ENCODE results near the gene MYB. TPM values are rescaled to one million over a fixed set of nuclear protein-coding genes. Genes with fewer than 3 reads are reported as not detected.

The MYB gene
- total RNA-seq, 1 experiment from 2014 or later = 6.1 TPM

DNA sequence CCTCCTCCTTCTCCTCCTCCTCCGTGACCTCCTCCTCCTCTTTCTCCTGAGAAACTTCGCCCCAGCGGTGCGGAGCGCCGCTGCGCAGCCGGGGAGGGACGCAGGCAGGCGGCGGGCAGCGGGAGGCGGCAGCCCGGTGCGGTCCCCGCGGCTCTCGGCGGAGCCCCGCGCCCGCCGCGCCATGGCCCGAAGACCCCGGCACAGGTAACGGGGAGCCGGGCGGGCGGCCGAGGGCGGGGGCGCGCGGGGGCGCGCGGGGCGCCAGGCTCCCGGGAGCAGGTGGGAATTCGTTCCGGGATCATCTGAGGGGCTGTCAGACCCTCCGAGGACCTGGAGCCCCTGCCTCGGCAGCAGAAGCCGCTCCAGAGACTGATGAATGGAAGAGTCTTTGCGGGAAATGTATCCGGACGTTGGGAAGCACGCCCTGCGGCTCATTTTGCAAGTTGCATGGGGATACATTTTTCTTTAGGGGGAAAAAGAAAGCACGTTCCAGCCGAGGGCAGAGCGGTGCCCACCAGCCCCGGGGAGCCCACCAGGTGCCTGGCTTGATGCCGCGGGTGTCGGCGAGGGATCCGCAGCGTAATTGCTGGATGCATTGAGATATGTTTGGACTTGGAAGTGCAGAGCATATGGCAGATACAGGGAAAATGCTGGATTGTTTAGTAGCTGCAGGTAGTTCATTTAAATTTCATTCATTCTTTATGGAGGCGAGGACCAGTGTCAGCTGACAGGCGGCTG is 394 bp downstream of the MYB start (continued):
- TF ChIP-seq, protein P1, sequence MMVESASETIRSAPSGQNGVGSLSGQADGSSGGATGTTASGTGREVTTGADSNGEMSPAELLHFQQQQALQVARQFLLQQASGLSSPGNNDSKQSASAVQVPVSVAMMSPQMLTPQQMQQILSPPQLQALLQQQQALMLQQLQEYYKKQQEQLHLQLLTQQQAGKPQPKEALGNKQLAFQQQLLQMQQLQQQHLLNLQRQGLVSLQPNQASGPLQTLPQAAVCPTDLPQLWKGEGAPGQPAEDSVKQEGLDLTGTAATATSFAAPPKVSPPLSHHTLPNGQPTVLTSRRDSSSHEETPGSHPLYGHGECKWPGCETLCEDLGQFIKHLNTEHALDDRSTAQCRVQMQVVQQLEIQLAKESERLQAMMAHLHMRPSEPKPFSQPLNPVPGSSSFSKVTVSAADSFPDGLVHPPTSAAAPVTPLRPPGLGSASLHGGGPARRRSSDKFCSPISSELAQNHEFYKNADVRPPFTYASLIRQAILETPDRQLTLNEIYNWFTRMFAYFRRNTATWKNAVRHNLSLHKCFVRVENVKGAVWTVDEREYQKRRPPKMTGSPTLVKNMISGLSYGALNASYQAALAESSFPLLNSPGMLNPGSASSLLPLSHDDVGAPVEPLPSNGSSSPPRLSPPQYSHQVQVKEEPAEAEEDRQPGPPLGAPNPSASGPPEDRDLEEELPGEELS (CRISPR knock-in tag; IDR thresholded peaks at IDR 0.05) = no peak
- TF ChIP-seq ZNF423 (CRISPR knock-in tag; IDR thresholded peaks at IDR 0.05) = no peak
- TF ChIP-seq, protein P2, sequence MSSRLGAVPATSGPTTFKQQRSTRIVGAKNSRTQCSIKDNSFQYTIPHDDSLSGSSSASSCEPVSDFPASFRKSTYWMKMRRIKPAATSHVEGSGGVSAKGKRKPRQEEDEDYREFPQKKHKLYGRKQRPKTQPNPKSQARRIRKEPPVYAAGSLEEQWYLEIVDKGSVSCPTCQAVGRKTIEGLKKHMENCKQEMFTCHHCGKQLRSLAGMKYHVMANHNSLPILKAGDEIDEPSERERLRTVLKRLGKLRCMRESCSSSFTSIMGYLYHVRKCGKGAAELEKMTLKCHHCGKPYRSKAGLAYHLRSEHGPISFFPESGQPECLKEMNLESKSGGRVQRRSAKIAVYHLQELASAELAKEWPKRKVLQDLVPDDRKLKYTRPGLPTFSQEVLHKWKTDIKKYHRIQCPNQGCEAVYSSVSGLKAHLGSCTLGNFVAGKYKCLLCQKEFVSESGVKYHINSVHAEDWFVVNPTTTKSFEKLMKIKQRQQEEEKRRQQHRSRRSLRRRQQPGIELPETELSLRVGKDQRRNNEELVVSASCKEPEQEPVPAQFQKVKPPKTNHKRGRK (CRISPR knock-in tag; IDR thresholded peaks at IDR 0.05; ENCODE audit: borderline replicate concordance) = no peak

DNA sequence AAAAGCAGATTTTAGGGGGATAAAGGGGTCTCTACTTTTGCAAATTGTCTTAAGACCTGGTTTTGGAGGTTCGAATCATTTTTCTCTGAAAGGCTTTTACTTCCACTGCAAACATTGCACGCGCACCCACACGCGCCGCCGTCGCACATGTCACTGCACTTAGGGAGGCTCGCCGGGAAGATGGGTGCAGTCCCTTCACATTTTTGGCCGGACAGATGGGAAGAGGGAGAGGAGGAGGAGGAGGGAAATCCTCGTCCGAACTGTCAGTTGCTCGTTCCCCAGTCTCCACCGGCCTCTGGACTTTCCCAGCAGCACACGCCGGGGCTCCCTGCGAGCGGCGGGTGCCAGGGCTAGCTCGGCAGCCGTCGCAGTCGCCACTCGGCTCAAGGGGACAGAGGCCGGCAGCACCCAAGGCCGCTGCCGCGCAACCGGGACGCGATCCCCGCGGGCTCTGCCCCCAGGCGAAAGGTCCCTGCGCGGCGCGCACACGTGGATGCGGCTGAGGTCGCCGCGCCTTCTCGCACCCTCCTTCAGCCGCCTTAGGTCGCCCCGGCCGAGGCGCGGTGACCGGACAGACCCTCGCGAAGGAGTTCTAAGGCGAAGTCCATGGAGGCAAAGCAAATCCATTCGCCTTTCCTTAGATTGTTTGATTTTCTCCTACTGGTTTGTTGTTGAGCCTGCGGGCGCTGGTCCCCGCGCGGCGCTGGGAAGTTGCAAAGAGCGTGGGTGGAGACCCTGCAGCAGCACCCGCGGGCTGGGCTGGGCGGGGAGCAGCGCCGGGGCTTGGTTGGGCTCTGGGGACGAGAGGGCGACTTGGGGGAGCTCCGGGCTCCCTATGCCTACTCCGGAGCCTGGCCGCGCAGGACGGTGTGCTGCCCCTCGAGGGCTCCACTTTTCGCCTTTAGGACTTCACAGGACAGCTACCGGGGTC is 1.2 kb downstream of the MYB start:
- Mint-ChIP-seq H3K27me3 (ENCODE audit: low read depth) (peaks cover 42% of the 10 kb centered on the region), H3K9me3 (no peaks in the 10 kb centered on the region), H3K36me3 (peaks cover 4% of the 10 kb centered on the region; the same call in 1 of the 2 replicates), H3K27ac (no peak overlapping the region), H3K4me3 (peak overlapping the region; percentile 93), H3K4me1 (peaks cover 18% of the 10 kb centered on the region)
- ChIA-PET POLR2A (interaction anchor here (1.2 kb wide), 1 partner anchor 128 kb away, joined by 6 read pairs; the partner anchor contains the start of gene HBS1L), CTCF (interaction anchor here (0.6 to 4.0 kb wide), 14 partner anchors 20 to 1441 kb away, joined by 3 to 24 read pairs (median 4); partner anchors contain the start of gene HBS1L)
- peak; percentile 36 for DNase-seq (ENCODE audit: low spot score)
- ATAC-seq = peak; percentile 21
- TF ChIP-seq, protein P3, sequence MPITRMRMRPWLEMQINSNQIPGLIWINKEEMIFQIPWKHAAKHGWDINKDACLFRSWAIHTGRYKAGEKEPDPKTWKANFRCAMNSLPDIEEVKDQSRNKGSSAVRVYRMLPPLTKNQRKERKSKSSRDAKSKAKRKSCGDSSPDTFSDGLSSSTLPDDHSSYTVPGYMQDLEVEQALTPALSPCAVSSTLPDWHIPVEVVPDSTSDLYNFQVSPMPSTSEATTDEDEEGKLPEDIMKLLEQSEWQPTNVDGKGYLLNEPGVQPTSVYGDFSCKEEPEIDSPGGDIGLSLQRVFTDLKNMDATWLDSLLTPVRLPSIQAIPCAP (CRISPR knock-in tag; IDR thresholded peaks at IDR 0.05) = no peak
- TF ChIP-seq, protein P4, sequence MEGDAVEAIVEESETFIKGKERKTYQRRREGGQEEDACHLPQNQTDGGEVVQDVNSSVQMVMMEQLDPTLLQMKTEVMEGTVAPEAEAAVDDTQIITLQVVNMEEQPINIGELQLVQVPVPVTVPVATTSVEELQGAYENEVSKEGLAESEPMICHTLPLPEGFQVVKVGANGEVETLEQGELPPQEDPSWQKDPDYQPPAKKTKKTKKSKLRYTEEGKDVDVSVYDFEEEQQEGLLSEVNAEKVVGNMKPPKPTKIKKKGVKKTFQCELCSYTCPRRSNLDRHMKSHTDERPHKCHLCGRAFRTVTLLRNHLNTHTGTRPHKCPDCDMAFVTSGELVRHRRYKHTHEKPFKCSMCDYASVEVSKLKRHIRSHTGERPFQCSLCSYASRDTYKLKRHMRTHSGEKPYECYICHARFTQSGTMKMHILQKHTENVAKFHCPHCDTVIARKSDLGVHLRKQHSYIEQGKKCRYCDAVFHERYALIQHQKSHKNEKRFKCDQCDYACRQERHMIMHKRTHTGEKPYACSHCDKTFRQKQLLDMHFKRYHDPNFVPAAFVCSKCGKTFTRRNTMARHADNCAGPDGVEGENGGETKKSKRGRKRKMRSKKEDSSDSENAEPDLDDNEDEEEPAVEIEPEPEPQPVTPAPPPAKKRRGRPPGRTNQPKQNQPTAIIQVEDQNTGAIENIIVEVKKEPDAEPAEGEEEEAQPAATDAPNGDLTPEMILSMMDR (IDR thresholded peaks at IDR 0.05) = no peak
- TF ChIP-seq ZNF219 (CRISPR knock-in tag; IDR thresholded peaks at IDR 0.05; ENCODE audit: borderline replicate concordance) (no peak), ETV6 (CRISPR knock-in tag; IDR thresholded peaks at IDR 0.05) (0 out of 2 replicates have a peak, but pooled peaks have one; percentile 51), ZNF138 (CRISPR knock-in tag; conservative IDR thresholded peaks at IDR 0.05) (no peak), ZNF317 (CRISPR knock-in tag; IDR thresholded peaks at IDR 0.05; ENCODE audit: borderline replicate concordance, low read depth) (no peak), NFYB (CRISPR knock-in tag; conservative IDR thresholded peaks at IDR 0.05; ENCODE audit: low read depth) (no peak), TP53 (CRISPR knock-in tag; IDR thresholded peaks at IDR 0.05) (no peak), GABPB1 (CRISPR knock-in tag; IDR thresholded peaks at IDR 0.05) (no peak), NFE2L1 (CRISPR knock-in tag; IDR thresholded peaks at IDR 0.05) (no peak), MYBL2 (CRISPR knock-in tag; IDR thresholded peaks at IDR 0.05) (peak; percentile 30; the same call in 1 of the 2 replicates), TEAD1 (CRISPR knock-in tag; IDR thresholded peaks at IDR 0.05) (no peak), ELF4 (CRISPR knock-in tag; IDR thresholded peaks at IDR 0.05; ENCODE audit: low read depth) (no peak)
- TF ChIP-seq, protein P5, sequence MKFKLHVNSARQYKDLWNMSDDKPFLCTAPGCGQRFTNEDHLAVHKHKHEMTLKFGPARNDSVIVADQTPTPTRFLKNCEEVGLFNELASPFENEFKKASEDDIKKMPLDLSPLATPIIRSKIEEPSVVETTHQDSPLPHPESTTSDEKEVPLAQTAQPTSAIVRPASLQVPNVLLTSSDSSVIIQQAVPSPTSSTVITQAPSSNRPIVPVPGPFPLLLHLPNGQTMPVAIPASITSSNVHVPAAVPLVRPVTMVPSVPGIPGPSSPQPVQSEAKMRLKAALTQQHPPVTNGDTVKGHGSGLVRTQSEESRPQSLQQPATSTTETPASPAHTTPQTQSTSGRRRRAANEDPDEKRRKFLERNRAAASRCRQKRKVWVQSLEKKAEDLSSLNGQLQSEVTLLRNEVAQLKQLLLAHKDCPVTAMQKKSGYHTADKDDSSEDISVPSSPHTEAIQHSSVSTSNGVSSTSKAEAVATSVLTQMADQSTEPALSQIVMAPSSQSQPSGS (CRISPR knock-in tag; IDR thresholded peaks at IDR 0.05; ENCODE audit: borderline replicate concordance, low read depth) = no peak
- TF ChIP-seq, protein P6, sequence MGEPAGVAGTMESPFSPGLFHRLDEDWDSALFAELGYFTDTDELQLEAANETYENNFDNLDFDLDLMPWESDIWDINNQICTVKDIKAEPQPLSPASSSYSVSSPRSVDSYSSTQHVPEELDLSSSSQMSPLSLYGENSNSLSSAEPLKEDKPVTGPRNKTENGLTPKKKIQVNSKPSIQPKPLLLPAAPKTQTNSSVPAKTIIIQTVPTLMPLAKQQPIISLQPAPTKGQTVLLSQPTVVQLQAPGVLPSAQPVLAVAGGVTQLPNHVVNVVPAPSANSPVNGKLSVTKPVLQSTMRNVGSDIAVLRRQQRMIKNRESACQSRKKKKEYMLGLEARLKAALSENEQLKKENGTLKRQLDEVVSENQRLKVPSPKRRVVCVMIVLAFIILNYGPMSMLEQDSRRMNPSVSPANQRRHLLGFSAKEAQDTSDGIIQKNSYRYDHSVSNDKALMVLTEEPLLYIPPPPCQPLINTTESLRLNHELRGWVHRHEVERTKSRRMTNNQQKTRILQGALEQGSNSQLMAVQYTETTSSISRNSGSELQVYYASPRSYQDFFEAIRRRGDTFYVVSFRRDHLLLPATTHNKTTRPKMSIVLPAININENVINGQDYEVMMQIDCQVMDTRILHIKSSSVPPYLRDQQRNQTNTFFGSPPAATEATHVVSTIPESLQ (CRISPR knock-in tag; IDR thresholded peaks at IDR 0.05) = no peak
- TF ChIP-seq, protein P7, sequence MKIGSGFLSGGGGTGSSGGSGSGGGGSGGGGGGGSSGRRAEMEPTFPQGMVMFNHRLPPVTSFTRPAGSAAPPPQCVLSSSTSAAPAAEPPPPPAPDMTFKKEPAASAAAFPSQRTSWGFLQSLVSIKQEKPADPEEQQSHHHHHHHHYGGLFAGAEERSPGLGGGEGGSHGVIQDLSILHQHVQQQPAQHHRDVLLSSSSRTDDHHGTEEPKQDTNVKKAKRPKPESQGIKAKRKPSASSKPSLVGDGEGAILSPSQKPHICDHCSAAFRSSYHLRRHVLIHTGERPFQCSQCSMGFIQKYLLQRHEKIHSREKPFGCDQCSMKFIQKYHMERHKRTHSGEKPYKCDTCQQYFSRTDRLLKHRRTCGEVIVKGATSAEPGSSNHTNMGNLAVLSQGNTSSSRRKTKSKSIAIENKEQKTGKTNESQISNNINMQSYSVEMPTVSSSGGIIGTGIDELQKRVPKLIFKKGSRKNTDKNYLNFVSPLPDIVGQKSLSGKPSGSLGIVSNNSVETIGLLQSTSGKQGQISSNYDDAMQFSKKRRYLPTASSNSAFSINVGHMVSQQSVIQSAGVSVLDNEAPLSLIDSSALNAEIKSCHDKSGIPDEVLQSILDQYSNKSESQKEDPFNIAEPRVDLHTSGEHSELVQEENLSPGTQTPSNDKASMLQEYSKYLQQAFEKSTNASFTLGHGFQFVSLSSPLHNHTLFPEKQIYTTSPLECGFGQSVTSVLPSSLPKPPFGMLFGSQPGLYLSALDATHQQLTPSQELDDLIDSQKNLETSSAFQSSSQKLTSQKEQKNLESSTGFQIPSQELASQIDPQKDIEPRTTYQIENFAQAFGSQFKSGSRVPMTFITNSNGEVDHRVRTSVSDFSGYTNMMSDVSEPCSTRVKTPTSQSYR (CRISPR knock-in tag; IDR thresholded peaks at IDR 0.05) = no peak

Measured in WTC11 (cell line).